Measurements from ENCODE around the gene FRMD5. TPM values are rescaled to one million over a fixed set of nuclear protein-coding genes. Genes with fewer than 3 reads are reported as not detected.

FRMD5 gene
- total and polyA plus RNA-seq, 2 donors (not counting 1 experiment from before 2014, with no cell fraction given): not detected

GRCh38 chr15:44045217-44045616 lies 149.9 kb downstream of the FRMD5 start:
- Mint-ChIP-seq H3K27ac (no peak overlapping the region), H3K9me3 (ENCODE audit: insufficient read depth) (no peaks in the 10 kb centered on the region), H3K4me1 (no peaks in the 10 kb centered on the region), H3K27me3 (peaks cover 25% of the 10 kb centered on the region), H3K4me3 (no peak overlapping the region)
- Histone ChIP-seq H3K27me3 (replicated peaks in 1 of 4; ENCODE audit: control extremely low read depth in 1 of 4, control insufficient read depth in 3 of 4, insufficient read depth in 4 of 4, low read length in 3 of 4) (no peaks in the 10 kb centered on the region), H3K36me3 (replicated peaks in 1 of 2; ENCODE audit: control extremely low read depth in 1 of 2, control insufficient read depth in 1 of 2, extremely low read depth in 1 of 2, insufficient read depth in 2 of 2, low read length in 1 of 2) (no peaks in the 10 kb centered on the region), H4K20me1 (ENCODE audit: control insufficient read depth, insufficient read depth, low read length, poor library complexity, severe bottlenecking) (no peaks in the 10 kb centered on the region), H3K9ac (ENCODE audit: low read length) (no peak overlapping the region), H3K9me3 (ENCODE audit: control extremely low read depth in 1 of 3, control insufficient read depth in 2 of 3, insufficient read depth in 1 of 3, low read length in 2 of 3) (no peaks in the 10 kb centered on the region), H3K4me2 (replicated peaks; ENCODE audit: low read depth, low read length, poor library complexity, severe bottlenecking) (no peak overlapping the region), H3K4me3 (ENCODE audit: control extremely low read depth in 1 of 5, extremely low read depth in 1 of 5, insufficient read depth in 1 of 5, low read depth in 2 of 5, low read length in 4 of 5) (no peak overlapping the region), H3K27ac (ENCODE audit: low read length in 2 of 2) (no peak overlapping the region), H2AFZ (ENCODE audit: insufficient read depth, low read depth, low read length, poor library complexity, severe bottlenecking) (no peak overlapping the region), H3K79me2 (ENCODE audit: control insufficient read depth, insufficient read depth, low read length) (no peaks in the 10 kb centered on the region), H3K4me1 (ENCODE audit: control insufficient read depth in 2 of 2, insufficient read depth in 2 of 2, low read length in 2 of 2) (no peaks in the 10 kb centered on the region)
- CTCF ChIA-PET: interaction anchor here (1.2 kb wide), 1 partner anchor 456 kb away, joined by 3 read pairs; no protein-coding TSS in a partner anchor
- POLR2A ChIA-PET: no interaction called here
- 0% methylated on average over 1 of the region's 3 CpGs for WGBS (ENCODE audit: insufficient coverage)
- ATAC-seq (ENCODE audit: low read depth) (no peak), DNase-seq (no peak)
- intact Hi-C loops (cut with micrococcal nuclease): no loop called here
- TF ChIP-seq EZH2 (IDR thresholded peaks at IDR 0.05; ENCODE audit: borderline replicate concordance, insufficient read depth, low read depth, low read length, poor library complexity, severe bottlenecking): no peak

- no peak for TF ChIP-seq CTCF (IDR thresholded peaks at IDR 0.05)
- TF ChIP-seq EZH2 (IDR thresholded peaks at IDR 0.05; ENCODE audit: borderline replicate concordance, insufficient read depth, low read depth, low read length, poor library complexity, severe bottlenecking): no peak
- Mint-ChIP-seq H3K27ac (no peak overlapping the region), H3K4me1 (no peaks in the 10 kb centered on the region), H3K27me3 (peaks cover 46% of the 10 kb centered on the region), H3K4me3 (no peak overlapping the region), H3K9me3 (ENCODE audit: insufficient read depth) (peaks cover 4% of the 10 kb centered on the region)
- Histone ChIP-seq H3K4me1 (ENCODE audit: control insufficient read depth in 2 of 2, insufficient read depth in 2 of 2, low read length in 2 of 2) (no peaks in the 10 kb centered on the region), H3K36me3 (replicated peaks in 1 of 2; ENCODE audit: control extremely low read depth in 1 of 2, control insufficient read depth in 1 of 2, extremely low read depth in 1 of 2, insufficient read depth in 2 of 2, low read length in 1 of 2) (no peaks in the 10 kb centered on the region), H4K20me1 (ENCODE audit: control insufficient read depth, insufficient read depth, low read length, poor library complexity, severe bottlenecking) (no peaks in the 10 kb centered on the region), H3K4me2 (replicated peaks; ENCODE audit: low read depth, low read length, poor library complexity, severe bottlenecking) (no peak overlapping the region), H2AFZ (ENCODE audit: insufficient read depth, low read depth, low read length, poor library complexity, severe bottlenecking) (no peak overlapping the region), H3K9ac (ENCODE audit: low read length) (no peak overlapping the region), H3K4me3 (ENCODE audit: control extremely low read depth in 1 of 5, extremely low read depth in 1 of 5, insufficient read depth in 1 of 5, low read depth in 2 of 5, low read length in 4 of 5) (no peak overlapping the region), H3K27ac (ENCODE audit: low read length in 2 of 2) (no peak overlapping the region), H3K79me2 (ENCODE audit: control insufficient read depth, insufficient read depth, low read length) (no peaks in the 10 kb centered on the region), H3K27me3 (replicated peaks in 1 of 4; ENCODE audit: control extremely low read depth in 1 of 4, control insufficient read depth in 3 of 4, insufficient read depth in 4 of 4, low read length in 3 of 4) (peaks cover 0 to 10% (median 0%) of the 10 kb centered on the region in 4 experiments), H3K9me3 (ENCODE audit: control extremely low read depth in 1 of 3, control insufficient read depth in 2 of 3, insufficient read depth in 1 of 3, low read length in 2 of 3) (peaks cover 0 to 10% (median 0%) of the 10 kb centered on the region in 3 donors)
- WGBS (ENCODE audit: insufficient coverage): 92% methylated on average over 8 of the region's 8 CpGs
- intact Hi-C loops (cut with micrococcal nuclease): no loop called here
- ChIA-PET CTCF (no interaction called here), POLR2A (no interaction called here)
- no peak for DNase-seq
- ATAC-seq (ENCODE audit: low read depth): no peak
Measured at GRCh38 chr15:44038755-44039191, 156.3 kb downstream of the FRMD5 start.
